IPS-20b (cell line): ENCODE results near the gene BCO1.

Experiments used
- H3K27ac ChIP-seq: one replicate; pipeline ENCODE4 v1.5.1; 2013; ENCODE audit warnings: low read length
- H3K27me3 ChIP-seq: 2 replicates; pipeline ENCODE4 v1.6.1; 2013; ENCODE audit warnings: mild to moderate bottlenecking, low read length, inconsistent platforms; ENCODE audit not compliant: insufficient read depth
- H3K36me3 ChIP-seq: 2 replicates; pipeline ENCODE4 v1.6.1; 2013; ENCODE audit warnings: low read depth, mild to moderate bottlenecking, inconsistent platforms, low read length, moderate library complexity; ENCODE audit not compliant: insufficient read depth
- H3K4me1 ChIP-seq: 2 replicates; pipeline ENCODE4 v1.6.1; 2013; ENCODE audit warnings: mild to moderate bottlenecking, control low read depth, inconsistent platforms, low read length, moderate library complexity; ENCODE audit not compliant: insufficient read depth
- H3K4me3 ChIP-seq: 2 replicates; pipeline ENCODE4 v1.5.1; 2013; ENCODE audit warnings: mild to moderate bottlenecking, low read length, inconsistent platforms
- H3K9ac ChIP-seq: 2 replicates; pipeline ENCODE4 v1.6.1; 2013; ENCODE audit warnings: low read depth, mild to moderate bottlenecking, inconsistent platforms, low read length, moderate library complexity
- H3K9me3 ChIP-seq: 2 replicates; pipeline ENCODE4 v1.6.1; 2013; ENCODE audit warnings: mild to moderate bottlenecking, low read depth, low read length, inconsistent platforms; ENCODE audit not compliant: insufficient read depth

BCO1 gene

DNA sequence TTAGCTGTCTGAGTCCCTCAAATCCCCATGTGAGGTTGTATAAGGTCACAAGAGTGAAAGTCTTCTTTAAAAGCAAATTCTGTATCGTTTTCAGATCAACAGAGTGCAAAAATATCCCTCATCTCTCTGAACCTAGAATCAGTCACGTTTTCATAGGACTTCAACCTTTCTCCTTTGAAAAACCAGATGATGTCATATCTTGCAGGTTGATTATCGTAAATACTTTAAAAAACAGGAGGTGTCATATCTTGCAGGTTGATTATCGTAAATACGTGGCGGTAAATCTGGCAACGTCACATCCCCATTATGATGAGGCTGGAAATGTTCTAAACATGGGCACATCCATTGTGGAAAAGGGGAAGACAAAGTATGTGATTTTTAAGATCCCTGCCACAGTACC is 25.9 kb downstream of the BCO1 start:
- H3K36me3 ChIP-seq: no peaks in the 10 kb centered on the region
- H3K27ac ChIP-seq: no peak overlapping the region
- H3K4me1 ChIP-seq: no peaks in the 10 kb centered on the region
- no peaks in the 10 kb centered on the region for H3K27me3 ChIP-seq
- no peak overlapping the region for H3K9ac ChIP-seq
- no peak overlapping the region for H3K4me3 ChIP-seq
- no peaks in the 10 kb centered on the region for H3K9me3 ChIP-seq

DNA sequence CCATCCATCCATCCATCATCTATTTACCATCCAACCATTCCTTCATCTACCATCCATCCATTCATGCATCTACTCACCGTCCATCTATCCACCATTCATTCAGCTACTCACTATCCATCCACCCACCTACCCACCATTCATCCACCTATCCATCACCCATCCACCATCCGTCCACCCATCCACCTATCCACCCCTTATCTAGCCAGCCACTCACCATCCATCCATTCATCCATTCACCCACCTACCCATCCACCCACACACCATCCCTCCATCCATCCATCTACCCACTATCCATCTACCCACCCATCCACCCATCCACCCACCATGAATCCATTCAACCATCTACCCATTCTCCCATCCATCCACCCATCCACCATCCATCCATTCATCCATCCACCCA is 26.6 kb downstream of the BCO1 start:
- Histone ChIP-seq H3K27ac (no peak overlapping the region), H3K4me3 (no peak overlapping the region), H3K9ac (no peak overlapping the region), H3K9me3 (no peaks in the 10 kb centered on the region), H3K36me3 (no peaks in the 10 kb centered on the region), H3K4me1 (no peaks in the 10 kb centered on the region), H3K27me3 (no peaks in the 10 kb centered on the region)

DNA sequence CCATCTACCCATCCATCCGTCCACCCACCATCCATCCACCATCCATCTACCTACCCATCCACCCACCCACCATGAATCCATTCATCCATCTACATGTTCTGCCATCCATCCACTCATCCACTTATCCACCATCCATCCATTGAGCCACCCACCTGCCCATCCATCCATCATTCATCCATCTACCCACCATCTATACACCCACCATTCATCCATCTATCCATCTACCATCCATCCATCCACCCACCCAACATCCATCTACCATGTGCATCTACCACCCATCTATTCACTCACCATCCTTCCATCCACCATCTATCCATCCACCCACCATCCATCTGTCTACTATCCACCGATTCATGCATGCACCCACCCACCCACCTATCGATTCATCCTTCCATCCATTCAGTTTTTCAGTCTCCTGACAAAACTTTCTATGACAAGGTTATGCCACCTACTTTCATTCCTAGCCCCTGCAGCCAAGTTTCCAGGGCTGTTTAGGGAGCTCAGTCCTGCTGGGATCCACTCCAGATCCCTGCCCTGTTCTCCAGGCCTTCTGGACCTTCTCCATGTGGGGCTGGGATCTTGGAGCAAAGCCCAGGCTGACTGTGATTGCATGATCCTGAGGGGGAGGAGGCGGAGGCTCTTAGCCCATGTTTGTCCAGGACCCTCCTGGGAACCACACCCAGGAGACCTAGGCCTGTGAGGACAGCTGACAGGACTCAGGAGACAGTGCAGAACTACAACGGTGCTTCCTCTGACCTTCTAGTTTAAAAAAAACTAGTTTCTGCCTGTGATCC is 27.4 kb downstream of the BCO1 start:
- Histone ChIP-seq H3K36me3 (no peaks in the 10 kb centered on the region), H3K27ac (no peak overlapping the region), H3K9me3 (no peaks in the 10 kb centered on the region), H3K4me3 (no peak overlapping the region), H3K9ac (no peak overlapping the region), H3K4me1 (no peaks in the 10 kb centered on the region), H3K27me3 (no peaks in the 10 kb centered on the region)

DNA sequence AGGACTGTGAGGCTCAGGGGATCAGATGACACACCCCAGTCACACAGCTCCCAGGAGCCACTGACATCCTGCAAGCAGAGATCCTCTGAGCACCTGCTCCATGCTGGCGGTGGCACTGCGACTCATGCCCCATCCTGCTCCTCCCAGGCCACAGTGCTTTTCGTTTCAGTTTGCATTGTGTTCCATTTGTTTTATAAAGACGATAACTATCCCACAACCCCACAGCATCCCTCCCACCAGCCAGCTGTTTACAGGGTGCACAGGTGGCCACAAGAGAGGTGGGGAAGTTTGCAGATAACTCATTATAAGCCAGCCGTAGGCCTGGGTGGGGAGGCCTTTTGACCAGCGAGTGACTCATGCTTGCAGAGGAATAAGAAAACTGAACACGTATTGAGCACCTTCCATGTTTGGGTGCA is 28.2 kb downstream of the BCO1 start:
- H3K27ac ChIP-seq: no peak overlapping the region
- H3K9ac ChIP-seq: no peak overlapping the region

GRCh38 chr16:81268509-81268908 is 30.0 kb downstream of the BCO1 start:
- Histone ChIP-seq H3K9me3 (no peaks in the 10 kb centered on the region), H3K36me3 (no peaks in the 10 kb centered on the region), H3K4me1 (no peaks in the 10 kb centered on the region), H3K27ac (no peak overlapping the region), H3K27me3 (no peaks in the 10 kb centered on the region), H3K4me3 (no peak overlapping the region), H3K9ac (no peak overlapping the region)

More for the DNA sequence above, 28.2 kb downstream of the BCO1 start:
- no peaks in the 10 kb centered on the region for H3K36me3 ChIP-seq
- no peaks in the 10 kb centered on the region for H3K9me3 ChIP-seq
- no peaks in the 10 kb centered on the region for H3K4me1 ChIP-seq
- H3K4me3 ChIP-seq: no peak overlapping the region
- no peaks in the 10 kb centered on the region for H3K27me3 ChIP-seq

DNA sequence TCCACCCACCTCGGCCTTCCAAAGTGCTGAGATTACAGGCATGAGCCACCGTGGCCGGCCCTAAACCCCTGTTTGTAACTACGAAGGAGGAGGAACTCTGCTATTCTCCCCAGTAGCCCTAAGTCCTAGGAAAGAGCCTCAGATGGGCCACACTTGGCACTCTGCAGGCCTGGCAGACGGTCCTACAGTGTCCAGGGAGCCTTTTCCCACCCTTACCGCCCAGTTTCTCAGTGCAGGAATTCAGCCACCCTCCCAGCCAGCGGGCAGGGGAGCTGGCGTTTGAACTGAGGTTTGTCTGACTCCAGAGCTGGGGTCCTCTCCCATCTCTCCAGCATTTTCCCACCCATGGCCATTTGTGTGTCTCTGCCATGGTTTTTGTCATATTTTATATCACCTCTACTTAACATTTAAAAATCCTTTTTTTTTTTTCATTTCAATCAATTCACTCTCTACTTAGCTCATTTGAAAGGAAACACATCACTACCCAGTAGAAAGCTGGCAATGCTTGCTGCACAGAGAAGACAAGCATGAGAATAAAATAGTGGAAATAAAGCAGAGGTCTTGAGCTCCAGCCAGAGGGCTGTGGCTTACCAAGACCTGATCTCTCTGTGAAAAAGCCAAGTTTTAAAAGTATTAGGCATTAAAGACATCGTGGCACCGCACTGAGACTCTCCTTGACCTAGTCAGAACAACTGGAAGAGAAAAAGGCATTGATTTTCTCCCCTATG is 34.9 kb downstream of the BCO1 start:
- Histone ChIP-seq H3K36me3 (no peaks in the 10 kb centered on the region), H3K9ac (no peak overlapping the region), H3K4me3 (no peak overlapping the region), H3K27me3 (no peaks in the 10 kb centered on the region), H3K9me3 (no peaks in the 10 kb centered on the region), H3K27ac (no peak overlapping the region), H3K4me1 (no peaks in the 10 kb centered on the region)

- H3K9me3 ChIP-seq: no peaks in the 10 kb centered on the region
- no peaks in the 10 kb centered on the region for H3K36me3 ChIP-seq
- H3K27ac ChIP-seq: no peak overlapping the region
- H3K27me3 ChIP-seq: no peaks in the 10 kb centered on the region
- no peaks in the 10 kb centered on the region for H3K4me1 ChIP-seq
- no peak overlapping the region for H3K9ac ChIP-seq
- no peak overlapping the region for H3K4me3 ChIP-seq
Observed at GRCh38 chr16:81275064-81275532, 36.6 kb downstream of the BCO1 start.

GRCh38 chr16:81275795-81276194 is 37.3 kb downstream of the BCO1 start:
- no peak overlapping the region for H3K27ac ChIP-seq
- H3K9me3 ChIP-seq: no peaks in the 10 kb centered on the region
- H3K4me1 ChIP-seq: no peaks in the 10 kb centered on the region
- no peak overlapping the region for H3K9ac ChIP-seq
- no peaks in the 10 kb centered on the region for H3K27me3 ChIP-seq
- H3K36me3 ChIP-seq: no peaks in the 10 kb centered on the region
- H3K4me3 ChIP-seq: no peak overlapping the region

GRCh38 chr16:81276323-81276722 is 37.8 kb downstream of the BCO1 start:
- Histone ChIP-seq H3K27me3 (no peaks in the 10 kb centered on the region), H3K9ac (no peak overlapping the region), H3K36me3 (no peaks in the 10 kb centered on the region), H3K9me3 (no peaks in the 10 kb centered on the region), H3K4me1 (no peaks in the 10 kb centered on the region), H3K27ac (no peak overlapping the region), H3K4me3 (no peak overlapping the region)

DNA sequence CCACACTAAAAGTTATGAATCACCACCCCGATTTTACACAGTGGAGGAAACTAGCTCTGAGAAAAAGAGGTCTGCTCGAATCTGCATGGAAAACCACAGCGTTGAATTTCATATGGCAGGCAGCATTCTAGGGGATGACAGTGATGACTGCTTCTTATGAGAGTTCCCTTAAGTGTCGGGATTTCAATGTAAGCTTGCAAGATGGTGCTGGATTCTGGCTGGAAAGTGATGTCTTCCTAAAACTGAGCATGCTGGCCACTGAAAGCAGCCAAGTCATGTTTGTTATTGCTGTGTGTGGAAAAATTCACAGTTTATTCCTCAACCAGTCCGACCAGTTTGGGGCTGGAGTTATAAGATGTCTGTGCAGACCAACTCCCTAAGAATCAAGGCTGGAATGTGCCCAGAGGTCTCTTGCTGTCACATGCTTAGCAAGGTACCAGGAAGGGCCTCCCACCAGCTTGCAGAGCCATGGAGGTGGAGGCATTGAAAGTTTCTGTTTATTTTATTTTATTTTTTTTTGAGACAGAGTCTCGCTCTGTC is 39.1 kb downstream of the BCO1 start:
- Histone ChIP-seq H3K36me3 (no peaks in the 10 kb centered on the region), H3K27me3 (no peaks in the 10 kb centered on the region), H3K9ac (no peak overlapping the region), H3K9me3 (no peaks in the 10 kb centered on the region), H3K27ac (no peak overlapping the region), H3K4me1 (no peaks in the 10 kb centered on the region), H3K4me3 (no peak overlapping the region)

DNA sequence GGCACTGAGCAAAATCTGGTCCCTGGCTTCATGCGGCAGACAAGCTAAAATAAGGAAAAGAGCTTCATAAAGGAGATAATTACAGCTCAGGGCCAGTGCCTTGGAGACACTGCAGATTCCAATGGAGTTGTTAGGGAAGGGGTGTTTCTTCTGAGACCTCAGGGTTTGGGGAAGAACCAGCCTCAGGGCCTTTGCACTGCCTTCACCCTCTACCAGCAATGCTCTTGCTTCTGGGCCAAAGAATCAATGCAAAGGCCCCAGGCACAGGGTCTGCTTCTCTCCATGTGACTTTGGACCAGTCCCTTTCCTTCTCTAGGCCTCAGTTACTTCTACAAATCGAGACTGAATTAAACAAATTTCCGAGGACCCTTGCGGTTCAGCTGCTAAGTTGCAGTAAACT is 40.0 kb downstream of the BCO1 start:
- Histone ChIP-seq H3K27ac (no peak overlapping the region), H3K36me3 (no peaks in the 10 kb centered on the region), H3K9me3 (no peaks in the 10 kb centered on the region), H3K4me3 (no peak overlapping the region), H3K27me3 (no peaks in the 10 kb centered on the region), H3K9ac (no peak overlapping the region), H3K4me1 (no peaks in the 10 kb centered on the region)

DNA sequence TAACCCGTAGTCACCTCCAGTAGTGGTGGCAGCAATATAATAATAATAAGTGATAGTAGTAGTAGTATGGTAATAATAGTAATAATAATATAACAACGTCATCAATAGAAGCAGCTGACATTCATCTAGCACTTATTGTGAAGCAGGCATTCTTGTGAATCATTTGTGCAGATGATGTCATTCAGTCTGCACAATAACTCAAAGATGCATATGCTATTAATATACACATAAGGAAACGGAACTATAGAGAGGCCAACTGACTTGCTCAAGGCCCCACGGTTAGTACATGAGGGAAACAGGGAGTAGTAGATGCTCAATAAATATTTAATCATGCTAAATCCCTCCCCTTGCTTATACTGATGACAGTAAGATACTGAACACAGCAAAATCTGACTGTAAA is 40.9 kb downstream of the BCO1 start:
- Histone ChIP-seq H3K4me1 (no peaks in the 10 kb centered on the region), H3K4me3 (no peak overlapping the region), H3K27ac (no peak overlapping the region), H3K27me3 (no peaks in the 10 kb centered on the region), H3K36me3 (no peaks in the 10 kb centered on the region), H3K9ac (no peak overlapping the region), H3K9me3 (no peaks in the 10 kb centered on the region)
